ENCODE data around the gene HCFC1R1.
A peak's percentile ranks its signal among the peaks of the same experiment; 100 is the strongest.

HCFC1R1 gene

GRCh38 chr16:3020247-3020603, 3.5 kb downstream of the HCFC1R1 start, which contains the start of gene TNFRSF12A:
Gene TNFRSF12A (plus strand): TSS chr16:3020368. CDS start chr16:3020398, 30 bp downstream.
- peak in 1 of 2 donors; percentile 45 for DNase-seq (ENCODE audit: low read depth in 2 of 2)

GRCh38 chr16:3019594-3020246, 4.0 kb downstream of the HCFC1R1 start:
- DNase-seq (ENCODE audit: low read depth in 2 of 2) = no peak

- no peak for DNase-seq (ENCODE audit: low read depth in 2 of 2)
Observed at GRCh38 chr16:3017794-3018506, 5.8 kb downstream of the HCFC1R1 start, which contains the start of gene CLDN6. Gene CLDN6 (minus strand): TSS chr16:3018183. CDS start chr16:3016021, 2,162 bp downstream.

- DNase-seq (ENCODE audit: low read depth in 2 of 2) = no peak
Observed at GRCh38 chr16:3017344-3017743, 6.4 kb downstream of the HCFC1R1 start.

GRCh38 chr16:3015865-3016521, 7.7 kb downstream of the HCFC1R1 start:
- no peak for DNase-seq (ENCODE audit: low read depth in 2 of 2)

GRCh38 chr16:3014971-3015370, 8.8 kb downstream of the HCFC1R1 start:
- no peak for DNase-seq (ENCODE audit: low read depth in 2 of 2)

- DNase-seq (ENCODE audit: low read depth in 2 of 2) = no peak
Observed at GRCh38 chr16:3013998-3014690, 9.6 kb downstream of the HCFC1R1 start.

- DNase-seq (ENCODE audit: low read depth in 2 of 2) = no peak
Observed at GRCh38 chr16:3013491-3013951, 10.2 kb downstream of the HCFC1R1 start.

- no peak for DNase-seq (ENCODE audit: low read depth in 2 of 2)
Observed at GRCh38 chr16:3012828-3013420, 10.8 kb downstream of the HCFC1R1 start, which contains the start of gene CLDN9. Gene CLDN9 (plus strand): TSS chr16:3012923. CDS start chr16:3013363, 440 bp downstream.

- no peak for DNase-seq (ENCODE audit: low read depth in 2 of 2)
Observed at GRCh38 chr16:3012246-3012645, 11.5 kb downstream of the HCFC1R1 start.

GRCh38 chr16:3010510-3010909, 13.2 kb downstream of the HCFC1R1 start:
- no peak for DNase-seq (ENCODE audit: low read depth in 2 of 2)

- no peak for DNase-seq (ENCODE audit: low read depth in 2 of 2)
Observed at GRCh38 chr16:3009568-3010390, 14.0 kb downstream of the HCFC1R1 start.

GRCh38 chr16:3008690-3009037, 15.1 kb downstream of the HCFC1R1 start:
- DNase-seq (ENCODE audit: low read depth in 2 of 2) = no peak

- no peak for DNase-seq (ENCODE audit: low read depth in 2 of 2)
Observed at GRCh38 chr16:3007957-3008689, 15.6 kb downstream of the HCFC1R1 start.

- DNase-seq (ENCODE audit: low read depth in 2 of 2) = no peak
Observed at GRCh38 chr16:3007059-3007956, 16.4 kb downstream of the HCFC1R1 start.

- no peak for DNase-seq (ENCODE audit: low read depth in 2 of 2)
Observed at GRCh38 chr16:3004781-3005284, 18.9 kb downstream of the HCFC1R1 start.

- DNase-seq (ENCODE audit: low read depth in 2 of 2) = no peak
Observed at GRCh38 chr16:3004319-3004718, 19.4 kb downstream of the HCFC1R1 start.

- peak; percentile 89 to 91 for DNase-seq (ENCODE audit: low read depth in 2 of 2)
Observed at GRCh38 chr16:3003582-3004270, 20.0 kb downstream of the HCFC1R1 start.
